ENCODE results near the gene DPP6.

Gene DPP6

DNA sequence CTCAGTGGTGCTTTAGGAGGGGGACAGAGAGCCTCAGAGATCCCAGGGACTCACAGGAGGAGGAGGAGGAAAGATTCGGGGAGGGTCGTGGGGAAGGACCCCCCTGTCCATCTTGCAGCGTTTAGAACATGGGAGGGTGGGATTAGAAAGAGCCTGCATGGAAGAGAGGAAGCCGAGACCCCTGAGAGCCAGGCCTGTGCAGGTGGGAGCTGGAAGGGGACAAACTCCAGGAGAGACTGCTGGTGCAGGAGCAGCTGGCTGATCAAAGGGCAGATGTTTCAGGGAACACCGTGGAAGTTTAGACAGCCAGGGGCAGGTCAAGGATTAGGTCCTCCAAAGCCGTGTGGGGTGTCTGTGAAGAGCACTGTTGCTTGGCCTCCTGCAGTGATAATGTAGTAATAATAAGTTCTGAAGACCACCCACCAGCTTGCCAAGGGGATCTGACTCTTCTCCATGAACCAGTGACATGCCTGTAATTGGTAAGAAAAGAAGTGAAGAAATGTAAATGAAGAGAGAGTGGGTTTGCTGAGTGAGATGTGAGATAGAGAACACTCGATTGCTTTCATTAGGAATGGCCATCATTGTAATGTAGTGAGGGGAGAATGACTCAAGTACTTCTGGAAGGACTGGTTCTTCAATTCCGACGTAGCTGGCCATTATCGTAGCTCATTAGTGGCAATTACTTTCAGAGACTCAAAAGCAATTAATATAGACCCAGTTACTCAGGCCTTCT is 525.1 kb downstream of the DPP6 start:
- no peak overlapping the region for H3K27ac ChIP-seq (ENCODE audit: low read depth, low read length)
- peaks cover 13% of the 10 kb centered on the region; the same call in 1 of the 2 replicates for H3K9me3 ChIP-seq (ENCODE audit: control insufficient read depth, insufficient read depth, low read depth, low read length)
- H3K4me1 ChIP-seq (ENCODE audit: control insufficient read depth, insufficient read depth, low read length), result no peaks in the 10 kb centered on the region
- H3K36me3 ChIP-seq (ENCODE audit: control insufficient read depth, insufficient read depth, low read length), result no peaks in the 10 kb centered on the region
- H3K9ac ChIP-seq (ENCODE audit: low read length), result no peak overlapping the region
- H3K27me3 ChIP-seq (ENCODE audit: control insufficient read depth, insufficient read depth, low read length), result no peaks in the 10 kb centered on the region
- H3K4me3 ChIP-seq (ENCODE audit: low read depth, low read length), result no peak overlapping the region

DNA sequence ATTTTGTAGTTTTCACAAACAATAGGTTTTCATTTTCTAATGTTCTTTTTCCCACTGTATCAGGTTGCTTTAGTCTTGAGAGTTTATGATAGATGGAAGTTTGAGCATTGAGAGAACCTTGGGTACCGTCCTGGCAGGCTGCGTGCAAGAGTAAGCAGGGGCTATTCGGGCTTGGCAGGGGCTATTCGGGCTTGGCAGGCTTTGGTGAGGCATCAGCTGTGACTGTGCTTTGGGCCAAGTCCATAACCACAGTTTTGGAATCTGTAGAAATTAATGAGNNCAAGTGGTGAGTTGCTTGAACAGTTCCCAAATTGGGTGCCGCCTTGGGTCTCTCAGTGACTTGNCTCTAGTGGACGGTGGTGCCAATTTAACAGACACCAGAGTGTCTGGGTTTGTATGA is 526.1 kb downstream of the DPP6 start:
- H3K36me3 ChIP-seq (ENCODE audit: control insufficient read depth, insufficient read depth, low read length), result no peaks in the 10 kb centered on the region
- H3K9me3 ChIP-seq (ENCODE audit: control insufficient read depth, insufficient read depth, low read depth, low read length), result peaks cover 10% of the 10 kb centered on the region; the same call in 1 of the 2 replicates
- H3K27ac ChIP-seq (ENCODE audit: low read depth, low read length), result no peak overlapping the region
- H3K4me1 ChIP-seq (ENCODE audit: control insufficient read depth, insufficient read depth, low read length), result no peaks in the 10 kb centered on the region
- H3K9ac ChIP-seq (ENCODE audit: low read length), result no peak overlapping the region
- H3K4me3 ChIP-seq (ENCODE audit: low read depth, low read length), result no peak overlapping the region
- H3K27me3 ChIP-seq (ENCODE audit: control insufficient read depth, insufficient read depth, low read length), result no peaks in the 10 kb centered on the region

DNA sequence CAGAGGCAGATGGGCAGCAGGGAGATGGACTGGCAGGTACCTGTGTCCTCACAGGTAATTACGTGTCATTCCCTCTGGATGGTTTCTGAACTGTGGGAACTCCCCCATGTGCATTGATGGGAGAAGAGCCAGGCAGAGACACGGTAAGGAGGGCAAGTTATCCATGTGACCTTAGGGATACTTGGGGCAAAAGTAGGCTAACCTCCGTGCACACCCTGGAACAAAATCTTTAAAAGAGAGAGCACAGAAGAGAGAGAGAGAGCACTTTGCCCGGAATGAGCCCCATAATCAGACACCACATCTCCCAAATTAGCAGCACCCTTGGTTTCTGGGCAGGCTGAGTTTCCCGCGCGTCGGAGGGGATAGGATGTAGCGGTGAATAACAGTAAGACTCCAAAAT is 527.5 kb downstream of the DPP6 start:
- no peaks in the 10 kb centered on the region for H3K36me3 ChIP-seq (ENCODE audit: control insufficient read depth, insufficient read depth, low read length)
- H3K9me3 ChIP-seq (ENCODE audit: control insufficient read depth, insufficient read depth, low read depth, low read length), result peaks cover 2% of the 10 kb centered on the region; the same call in 1 of the 2 replicates
- no peaks in the 10 kb centered on the region for H3K27me3 ChIP-seq (ENCODE audit: control insufficient read depth, insufficient read depth, low read length)
- no peak overlapping the region for H3K27ac ChIP-seq (ENCODE audit: low read depth, low read length)
- H3K4me3 ChIP-seq (ENCODE audit: low read depth, low read length), result no peak overlapping the region
- no peak overlapping the region for H3K9ac ChIP-seq (ENCODE audit: low read length)
- peaks cover 5% of the 10 kb centered on the region; the same call in 1 of the 2 replicates for H3K4me1 ChIP-seq (ENCODE audit: control insufficient read depth, insufficient read depth, low read length)

DNA sequence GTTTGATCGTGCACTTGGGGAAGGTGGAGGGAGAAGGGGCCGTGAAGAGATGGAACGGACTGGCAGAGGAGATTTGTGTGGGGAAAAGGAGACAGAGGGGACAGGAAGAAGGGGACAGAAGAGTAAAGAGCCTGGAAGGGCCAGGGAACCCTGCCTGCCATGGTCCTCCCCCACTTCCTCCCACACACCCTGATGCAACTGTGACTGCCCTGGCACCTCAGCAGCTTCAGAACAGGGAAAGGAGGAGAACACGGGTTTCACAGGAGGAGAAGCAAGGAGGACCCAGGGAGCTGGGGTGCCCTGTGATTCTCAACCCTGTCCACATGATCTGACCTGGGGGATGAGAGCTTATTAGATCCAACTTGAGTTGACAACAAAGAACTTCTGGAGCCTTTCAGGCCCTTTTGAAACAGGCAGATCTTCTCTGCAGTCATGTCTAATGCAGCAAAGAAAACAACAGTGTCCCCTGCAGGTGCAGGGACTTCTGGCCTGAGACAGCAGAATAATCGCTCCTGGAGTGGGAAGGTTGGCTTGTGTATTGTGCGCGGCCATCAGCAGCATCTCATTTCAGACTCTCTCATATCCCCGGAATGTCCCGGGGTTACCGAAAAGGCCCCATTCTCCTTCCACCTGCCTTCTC is 529.2 kb downstream of the DPP6 start:
- H3K9me3 ChIP-seq (ENCODE audit: control insufficient read depth, insufficient read depth, low read depth, low read length), result no peaks in the 10 kb centered on the region

DNA sequence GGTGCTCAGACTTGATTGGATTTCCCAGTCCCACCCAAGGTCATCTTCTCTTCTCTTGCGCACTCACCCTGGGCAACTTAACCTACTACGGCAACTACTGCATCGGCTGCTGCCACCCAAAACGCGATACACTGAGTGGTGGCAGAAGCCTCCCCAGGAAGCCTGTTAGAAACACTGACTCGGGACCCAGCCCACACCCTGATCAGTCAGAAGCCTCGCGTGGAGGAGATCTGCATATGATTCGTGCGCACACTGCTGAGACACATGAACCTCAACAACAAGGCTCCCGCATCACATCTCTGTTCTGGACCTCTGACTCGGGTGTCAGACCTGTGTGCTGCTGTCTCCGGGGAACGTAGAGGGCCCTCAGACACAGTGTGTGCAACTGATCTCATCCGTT is 531.3 kb downstream of the DPP6 start:
- Histone ChIP-seq H3K9ac (ENCODE audit: low read length) (no peak overlapping the region), H3K27me3 (ENCODE audit: control insufficient read depth, insufficient read depth, low read length) (no peaks in the 10 kb centered on the region), H3K4me3 (ENCODE audit: low read depth, low read length) (no peak overlapping the region), H3K9me3 (ENCODE audit: control insufficient read depth, insufficient read depth, low read depth, low read length) (no peaks in the 10 kb centered on the region), H3K27ac (ENCODE audit: low read depth, low read length) (no peak overlapping the region), H3K4me1 (ENCODE audit: control insufficient read depth, insufficient read depth, low read length) (peaks cover 5% of the 10 kb centered on the region; the same call in 1 of the 2 replicates), H3K36me3 (ENCODE audit: control insufficient read depth, insufficient read depth, low read length) (no peaks in the 10 kb centered on the region)

More for the DNA sequence above, 529.2 kb downstream of the DPP6 start:
- H3K9ac ChIP-seq (ENCODE audit: low read length), result no peak overlapping the region
- H3K27ac ChIP-seq (ENCODE audit: low read depth, low read length), result no peak overlapping the region
- H3K36me3 ChIP-seq (ENCODE audit: control insufficient read depth, insufficient read depth, low read length), result no peaks in the 10 kb centered on the region
- no peak overlapping the region for H3K4me3 ChIP-seq (ENCODE audit: low read depth, low read length)
- no peaks in the 10 kb centered on the region for H3K27me3 ChIP-seq (ENCODE audit: control insufficient read depth, insufficient read depth, low read length)
- H3K4me1 ChIP-seq (ENCODE audit: control insufficient read depth, insufficient read depth, low read length), result peaks cover 5% of the 10 kb centered on the region; the same call in 1 of the 2 replicates

DNA sequence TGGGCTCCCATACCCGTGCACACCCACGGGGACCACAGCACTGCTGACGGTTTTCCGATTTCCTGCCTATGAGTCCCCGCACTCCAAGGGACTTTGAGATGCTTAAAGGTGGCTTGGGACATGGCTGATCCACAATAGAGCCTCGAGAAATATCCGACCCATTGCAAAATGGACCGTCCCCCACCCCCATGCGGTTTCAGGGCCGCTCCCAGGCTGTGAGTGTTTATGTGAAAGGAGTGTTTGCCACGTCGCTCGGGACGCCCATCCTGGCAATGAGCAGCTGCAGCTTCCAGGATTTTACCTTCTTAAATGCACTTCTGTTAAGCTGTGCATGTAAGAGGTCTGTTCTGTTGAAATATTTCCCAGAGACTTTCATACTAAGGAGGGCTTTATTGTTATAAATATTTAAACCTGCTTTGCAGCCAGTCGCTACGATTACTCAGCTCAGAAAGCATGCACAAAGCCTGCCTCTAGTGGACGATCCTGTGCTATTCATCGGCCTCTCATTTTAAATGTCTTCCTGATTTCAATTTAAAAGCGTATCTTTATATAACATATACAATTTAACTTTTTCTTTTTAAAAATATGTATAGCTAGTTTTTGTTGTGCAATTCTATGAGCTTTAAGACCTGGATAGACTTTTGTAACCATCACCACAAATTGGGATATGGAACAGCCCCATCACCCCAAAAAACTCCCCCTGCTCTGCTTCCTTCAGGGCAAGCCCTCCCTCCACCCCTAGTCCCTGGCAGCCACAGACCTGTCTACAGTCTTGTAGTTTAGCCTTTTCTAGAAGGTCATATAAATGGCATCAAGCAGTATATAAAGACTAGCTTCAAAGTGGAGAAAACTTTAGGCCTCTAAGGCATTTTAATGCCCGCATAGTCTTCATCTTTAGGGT is 532.4 kb downstream of the DPP6 start:
- Histone ChIP-seq H3K27me3 (ENCODE audit: control insufficient read depth, insufficient read depth, low read length) (no peaks in the 10 kb centered on the region), H3K36me3 (ENCODE audit: control insufficient read depth, insufficient read depth, low read length) (no peaks in the 10 kb centered on the region)

DNA sequence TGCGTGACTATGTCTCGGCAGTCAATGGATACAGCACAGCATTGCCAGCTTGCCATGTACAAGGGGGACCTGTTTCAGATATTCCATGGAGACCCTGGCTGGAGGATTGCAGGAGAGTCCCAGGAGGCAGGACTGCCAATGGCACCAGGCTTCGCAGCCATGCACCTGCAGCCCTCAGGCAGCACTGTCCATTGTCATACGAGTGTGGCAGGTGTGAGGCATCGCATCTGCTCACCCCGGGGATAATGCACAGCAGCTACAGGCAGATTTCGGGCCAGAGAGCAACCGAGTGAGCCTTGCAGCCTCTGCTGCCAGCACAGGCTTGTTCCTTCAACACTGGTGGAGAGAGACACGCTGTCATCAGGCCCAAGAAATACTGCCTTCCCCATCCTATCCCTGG is 535.6 kb downstream of the DPP6 start:
- Histone ChIP-seq H3K27me3 (ENCODE audit: control insufficient read depth, insufficient read depth, low read length) (no peaks in the 10 kb centered on the region), H3K4me1 (ENCODE audit: control insufficient read depth, insufficient read depth, low read length) (peaks cover 5% of the 10 kb centered on the region; the same call in 1 of the 2 replicates), H3K9ac (ENCODE audit: low read length) (no peak overlapping the region), H3K4me3 (ENCODE audit: low read depth, low read length) (no peak overlapping the region), H3K27ac (ENCODE audit: low read depth, low read length) (no peak overlapping the region), H3K9me3 (ENCODE audit: control insufficient read depth, insufficient read depth, low read depth, low read length) (no peaks in the 10 kb centered on the region), H3K36me3 (ENCODE audit: control insufficient read depth, insufficient read depth, low read length) (no peaks in the 10 kb centered on the region)

More for the DNA sequence above, 532.4 kb downstream of the DPP6 start:
- H3K27ac ChIP-seq (ENCODE audit: low read depth, low read length), result no peak overlapping the region
- H3K4me1 ChIP-seq (ENCODE audit: control insufficient read depth, insufficient read depth, low read length), result peaks cover 5% of the 10 kb centered on the region; the same call in 1 of the 2 replicates
- H3K4me3 ChIP-seq (ENCODE audit: low read depth, low read length), result no peak overlapping the region
- H3K9me3 ChIP-seq (ENCODE audit: control insufficient read depth, insufficient read depth, low read depth, low read length), result no peaks in the 10 kb centered on the region
- no peak overlapping the region for H3K9ac ChIP-seq (ENCODE audit: low read length)

DNA sequence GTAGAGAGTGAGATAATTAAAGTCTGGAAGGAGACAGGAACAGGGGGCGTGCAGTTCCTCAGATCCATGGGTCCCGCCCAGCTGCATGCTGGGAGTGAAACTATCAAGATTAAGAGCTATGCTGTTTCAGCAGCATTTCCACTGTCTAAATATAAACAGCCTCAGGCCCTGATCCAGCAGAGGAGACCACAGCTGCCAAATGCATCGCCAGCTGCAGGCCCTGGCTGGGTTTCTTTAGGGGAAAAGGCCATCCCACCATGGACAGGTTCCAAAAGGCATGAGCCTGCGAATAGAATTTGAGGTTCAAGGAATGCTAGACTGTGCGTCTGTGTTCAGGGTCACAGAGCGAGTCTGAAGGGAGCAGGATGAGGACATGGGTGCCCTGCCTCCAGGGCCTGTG is 539.3 kb downstream of the DPP6 start:
- no peaks in the 10 kb centered on the region for H3K27me3 ChIP-seq (ENCODE audit: control insufficient read depth, insufficient read depth, low read length)
- H3K4me3 ChIP-seq (ENCODE audit: low read depth, low read length), result no peak overlapping the region
- no peak overlapping the region for H3K9ac ChIP-seq (ENCODE audit: low read length)
- no peaks in the 10 kb centered on the region for H3K36me3 ChIP-seq (ENCODE audit: control insufficient read depth, insufficient read depth, low read length)
- no peak overlapping the region for H3K27ac ChIP-seq (ENCODE audit: low read depth, low read length)
- no peaks in the 10 kb centered on the region for H3K9me3 ChIP-seq (ENCODE audit: control insufficient read depth, insufficient read depth, low read depth, low read length)
- no peaks in the 10 kb centered on the region for H3K4me1 ChIP-seq (ENCODE audit: control insufficient read depth, insufficient read depth, low read length)

DNA sequence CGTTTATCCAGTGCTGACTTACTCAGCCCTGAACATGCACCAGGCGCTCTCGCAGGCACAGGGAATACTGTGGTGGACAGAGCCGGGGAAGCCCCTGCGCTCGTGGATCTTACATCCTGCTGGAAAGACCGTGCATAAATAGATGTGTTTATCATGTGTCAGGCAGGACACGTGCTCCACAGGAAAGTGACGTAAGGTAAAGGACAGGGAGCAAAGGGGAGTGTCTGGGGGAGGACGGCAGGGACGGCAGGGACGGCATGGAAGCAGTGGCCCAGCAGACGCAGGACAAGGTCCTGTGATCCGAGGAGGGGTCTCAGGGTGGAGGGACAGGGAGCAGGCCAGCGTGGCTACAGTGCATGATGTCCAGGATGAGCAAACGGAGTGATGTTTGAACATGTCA is 540.2 kb downstream of the DPP6 start:
- Histone ChIP-seq H3K36me3 (ENCODE audit: control insufficient read depth, insufficient read depth, low read length) (no peaks in the 10 kb centered on the region), H3K9me3 (ENCODE audit: control insufficient read depth, insufficient read depth, low read depth, low read length) (no peaks in the 10 kb centered on the region), H3K4me3 (ENCODE audit: low read depth, low read length) (no peak overlapping the region), H3K4me1 (ENCODE audit: control insufficient read depth, insufficient read depth, low read length) (no peaks in the 10 kb centered on the region), H3K27ac (ENCODE audit: low read depth, low read length) (no peak overlapping the region), H3K27me3 (ENCODE audit: control insufficient read depth, insufficient read depth, low read length) (no peaks in the 10 kb centered on the region), H3K9ac (ENCODE audit: low read length) (no peak overlapping the region)

DNA sequence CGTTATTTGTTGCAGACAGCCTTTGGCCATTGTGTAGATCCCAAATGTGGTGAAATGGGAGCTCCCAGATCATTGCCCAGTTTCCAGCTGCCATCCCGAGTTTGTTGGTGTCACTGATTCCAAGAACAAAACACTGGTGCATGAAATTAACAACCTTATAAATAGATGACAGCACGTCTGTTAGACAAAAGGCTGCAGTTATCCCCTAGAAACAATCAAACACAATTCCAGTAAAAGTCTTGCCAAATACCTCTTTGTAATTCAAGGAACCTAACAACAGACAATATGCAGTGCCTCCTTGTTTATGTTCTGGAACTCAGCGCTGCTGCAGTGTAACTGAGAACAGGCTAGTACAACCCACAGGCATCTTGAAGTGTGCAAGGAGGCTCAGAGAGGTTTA is 546.2 kb downstream of the DPP6 start:
- no peaks in the 10 kb centered on the region for H3K9me3 ChIP-seq (ENCODE audit: control insufficient read depth, insufficient read depth, low read depth, low read length)
- H3K9ac ChIP-seq (ENCODE audit: low read length), result no peak overlapping the region
- H3K27me3 ChIP-seq (ENCODE audit: control insufficient read depth, insufficient read depth, low read length), result no peaks in the 10 kb centered on the region
- H3K36me3 ChIP-seq (ENCODE audit: control insufficient read depth, insufficient read depth, low read length), result no peaks in the 10 kb centered on the region
- H3K4me1 ChIP-seq (ENCODE audit: control insufficient read depth, insufficient read depth, low read length), result no peaks in the 10 kb centered on the region
- H3K4me3 ChIP-seq (ENCODE audit: low read depth, low read length), result no peak overlapping the region
- no peak overlapping the region for H3K27ac ChIP-seq (ENCODE audit: low read depth, low read length)

DNA sequence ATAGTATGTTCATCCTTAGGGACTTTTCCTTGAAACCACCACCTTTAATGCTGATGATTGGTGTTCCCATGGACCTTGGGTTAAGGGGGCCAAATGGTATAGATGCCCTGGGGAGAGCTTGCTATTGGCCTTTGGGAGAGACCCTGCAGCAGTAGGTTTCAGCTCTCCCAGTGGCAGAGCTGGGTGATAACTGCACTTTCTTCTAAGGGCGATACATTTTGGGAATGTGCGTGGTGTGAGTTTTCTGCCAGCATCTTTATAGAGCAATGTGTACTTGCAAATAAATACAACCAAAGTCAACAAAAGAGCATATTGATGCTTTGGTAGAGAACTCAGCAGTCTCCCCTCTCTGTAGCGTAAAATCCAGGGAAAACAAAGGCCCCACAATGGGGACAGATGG is 546.7 kb downstream of the DPP6 start:
- H3K27ac ChIP-seq (ENCODE audit: low read depth, low read length), result no peak overlapping the region
- H3K9me3 ChIP-seq (ENCODE audit: control insufficient read depth, insufficient read depth, low read depth, low read length), result no peaks in the 10 kb centered on the region
- no peaks in the 10 kb centered on the region for H3K27me3 ChIP-seq (ENCODE audit: control insufficient read depth, insufficient read depth, low read length)
- H3K4me1 ChIP-seq (ENCODE audit: control insufficient read depth, insufficient read depth, low read length), result no peaks in the 10 kb centered on the region
- no peak overlapping the region for H3K4me3 ChIP-seq (ENCODE audit: low read depth, low read length)
- H3K9ac ChIP-seq (ENCODE audit: low read length), result no peak overlapping the region
- no peaks in the 10 kb centered on the region for H3K36me3 ChIP-seq (ENCODE audit: control insufficient read depth, insufficient read depth, low read length)
